Measurements from ENCODE around the gene ADM. TPM values are rescaled to one million over a fixed set of nuclear protein-coding genes. Genes with fewer than 3 reads are reported as not detected.

ADM gene
- total and polyA plus RNA-seq, 5 donors: 57.9 to 219 (median 151) TPM

GRCh38 chr11:10355257-10355661, 50.4 kb downstream of the ADM start:
- intact Hi-C loops (cut with DNase I): no loop called here
- no peaks in the 10 kb centered on the region for H3K9me3 ChIP-seq (ENCODE audit: control insufficient read depth, low read length)
- H3K27ac ChIP-seq (ENCODE audit: low read length): no peak overlapping the region
- no peak overlapping the region for H3K4me3 ChIP-seq (ENCODE audit: low read length)
- peaks cover 6% of the 10 kb centered on the region for H3K4me1 ChIP-seq (ENCODE audit: control insufficient read depth, insufficient read depth, low read length)
- no peak for ATAC-seq
- no peak for DNase-seq
- no peaks in the 10 kb centered on the region for H3K27me3 ChIP-seq (ENCODE audit: control insufficient read depth, insufficient read depth)
- 35% methylated on average over 2 of the region's 2 CpGs for WGBS

GRCh38 chr11:10356161-10356560, 51.3 kb downstream of the ADM start:
- Histone ChIP-seq H3K4me3 (ENCODE audit: low read length) (no peak overlapping the region), H3K27me3 (ENCODE audit: control insufficient read depth, insufficient read depth) (no peaks in the 10 kb centered on the region), H3K9me3 (ENCODE audit: control insufficient read depth, low read length) (no peaks in the 10 kb centered on the region), H3K27ac (ENCODE audit: low read length) (no peak overlapping the region), H3K4me1 (ENCODE audit: control insufficient read depth, insufficient read depth, low read length) (peaks cover 6% of the 10 kb centered on the region)
- intact Hi-C loops (cut with DNase I): no loop called here
- no peak for DNase-seq
- ATAC-seq: no peak

Other genes starting within 250 kb of the ADM start
- 10 to 100 TPM; 20.5 to 32.2 (median 23.3) TPM for gene SBF2, start 10.9 kb upstream of the ADM start, total RNA-seq
- gene SBF2, start 10.9 kb upstream of the ADM start, polyA plus RNA-seq: 10.8 TPM
- 10 to 100 TPM in 1 of 4 donors, 1 to 10 TPM in 3; 4.4 to 10.8 (median 8.2) TPM for gene AMPD3, start 150.2 kb downstream of the ADM start, total RNA-seq
- gene AMPD3, start 150.2 kb downstream of the ADM start, polyA plus RNA-seq: 3.5 TPM
- 10 to 100 TPM; 37.7 to 49.8 (median 41.4) TPM for gene RNF141, start 236.1 kb downstream of the ADM start, total RNA-seq
- 14.1 TPM for gene RNF141, start 236.1 kb downstream of the ADM start, polyA plus RNA-seq